Stimulated activated CD8-positive, alpha-beta memory T cell treated with anti-CD3 and anti-CD28 coated beads, Interleukin-15, amount 100 ng/mL, for 1 hour (primary cell): ENCODE results near the gene GPHB5.
"Not testable (repeated sequence)": the region's sequence is repeated elsewhere in the genome, so short reads cannot be mapped to it uniquely, and the experiment has no call there.

ENCODE experiments used
- DNase-seq: peaks from one replicate; pipeline ENCODE4 v3.0.0-alpha.2; 2020; ENCODE audit warnings: low read depth

The GPHB5 gene, protein sequence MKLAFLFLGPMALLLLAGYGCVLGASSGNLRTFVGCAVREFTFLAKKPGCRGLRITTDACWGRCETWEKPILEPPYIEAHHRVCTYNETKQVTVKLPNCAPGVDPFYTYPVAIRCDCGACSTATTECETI

DNA sequence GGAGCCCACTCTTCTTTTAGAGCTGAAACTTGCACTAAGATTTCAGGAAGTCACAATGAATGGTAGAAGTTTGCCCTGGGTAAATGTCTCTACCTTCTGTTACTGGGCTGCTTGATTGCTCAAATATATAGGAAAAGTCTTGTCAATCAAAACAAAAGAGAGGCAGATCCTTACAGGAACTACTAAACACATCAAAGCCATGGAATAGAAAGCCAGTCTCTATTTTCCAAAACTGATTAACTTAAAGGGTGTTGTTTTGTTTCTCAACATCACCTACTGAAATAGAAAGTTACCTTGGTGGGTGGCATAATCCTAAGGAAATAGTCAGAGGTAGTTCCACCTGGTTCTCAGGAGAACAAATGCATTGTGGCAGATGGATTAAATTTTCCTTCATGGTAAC, at the start of gene GPHB5:
Gene GPHB5 (minus strand): TSS at position 101 of the 400 bp plus-strand sequence. CDS start 1,086 bp downstream, outside the sequence.
- no peak for DNase-seq

GRCh38 chr14:63367742-63368364, 49.1 kb upstream of the GPHB5 start:
- no peak for DNase-seq

GRCh38 chr14:63362389-63362819, 43.7 kb upstream of the GPHB5 start:
- no peak for DNase-seq

DNA sequence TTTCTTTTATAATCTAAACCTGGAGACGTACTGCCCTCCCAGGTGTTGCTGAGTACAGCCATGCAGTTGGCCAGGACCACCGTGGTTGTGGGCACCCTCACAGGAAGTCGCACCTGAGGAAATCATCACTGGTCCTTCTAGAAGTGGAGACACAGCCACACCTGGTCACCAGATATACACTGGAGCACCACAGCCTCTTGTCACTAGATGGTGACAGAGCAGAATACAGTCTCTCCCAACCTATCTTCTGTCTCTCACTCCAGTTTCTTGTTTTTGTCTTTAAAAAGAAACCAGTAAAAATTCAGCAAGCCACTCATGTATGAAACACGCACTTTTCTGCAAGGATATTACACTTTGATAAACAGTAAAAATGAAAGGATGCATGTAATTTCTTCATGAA, 43.1 kb upstream of the GPHB5 start:
- no peak for DNase-seq

- DNase-seq = no peak
Measured at GRCh38 chr14:63357841-63358240, 39.1 kb upstream of the GPHB5 start.

- no peak for DNase-seq
Measured at GRCh38 chr14:63345826-63346225, 27.1 kb upstream of the GPHB5 start.

DNA sequence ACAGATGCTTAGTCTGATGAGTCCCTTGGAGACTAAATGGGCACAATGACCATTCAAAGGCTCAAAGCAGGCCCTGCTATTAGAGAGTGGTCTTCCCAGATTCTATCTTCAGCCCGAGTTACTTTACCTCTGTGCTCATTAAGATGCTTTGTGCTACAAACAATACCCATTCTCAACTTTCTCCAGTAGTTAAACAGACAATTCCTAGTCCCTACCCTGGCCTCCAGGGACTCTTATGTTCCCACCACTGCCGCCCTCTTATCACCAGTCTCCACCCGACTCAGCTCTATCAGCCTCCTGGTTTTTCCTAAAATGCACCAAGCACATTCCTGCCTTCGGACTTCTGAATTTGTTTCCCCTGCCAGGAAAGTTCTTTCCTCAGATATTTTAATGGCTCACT, 25.6 kb upstream of the GPHB5 start:
- DNase-seq = no peak

GRCh38 chr14:63343878-63344277, 25.1 kb upstream of the GPHB5 start:
- no peak for DNase-seq

DNA sequence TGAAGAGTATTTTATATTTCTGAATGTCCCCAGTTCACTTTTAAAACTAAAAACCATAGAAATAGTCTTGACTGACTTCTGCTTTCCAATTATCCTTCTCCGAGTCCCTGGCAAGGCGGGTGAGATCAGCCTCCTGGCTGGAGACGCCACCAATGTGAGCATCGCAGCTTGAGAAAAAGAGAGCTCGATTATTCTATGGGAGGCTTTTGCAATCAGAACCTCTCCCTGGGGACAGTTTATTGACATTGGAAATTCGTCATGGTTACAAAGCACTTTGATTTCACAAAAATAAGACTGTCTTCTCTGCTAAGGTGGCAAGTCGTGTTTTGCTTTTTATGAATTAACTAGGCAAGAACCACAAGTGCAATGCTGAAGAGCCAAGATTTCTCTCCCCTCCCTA, 23.6 kb upstream of the GPHB5 start:
- DNase-seq = no peak

DNA sequence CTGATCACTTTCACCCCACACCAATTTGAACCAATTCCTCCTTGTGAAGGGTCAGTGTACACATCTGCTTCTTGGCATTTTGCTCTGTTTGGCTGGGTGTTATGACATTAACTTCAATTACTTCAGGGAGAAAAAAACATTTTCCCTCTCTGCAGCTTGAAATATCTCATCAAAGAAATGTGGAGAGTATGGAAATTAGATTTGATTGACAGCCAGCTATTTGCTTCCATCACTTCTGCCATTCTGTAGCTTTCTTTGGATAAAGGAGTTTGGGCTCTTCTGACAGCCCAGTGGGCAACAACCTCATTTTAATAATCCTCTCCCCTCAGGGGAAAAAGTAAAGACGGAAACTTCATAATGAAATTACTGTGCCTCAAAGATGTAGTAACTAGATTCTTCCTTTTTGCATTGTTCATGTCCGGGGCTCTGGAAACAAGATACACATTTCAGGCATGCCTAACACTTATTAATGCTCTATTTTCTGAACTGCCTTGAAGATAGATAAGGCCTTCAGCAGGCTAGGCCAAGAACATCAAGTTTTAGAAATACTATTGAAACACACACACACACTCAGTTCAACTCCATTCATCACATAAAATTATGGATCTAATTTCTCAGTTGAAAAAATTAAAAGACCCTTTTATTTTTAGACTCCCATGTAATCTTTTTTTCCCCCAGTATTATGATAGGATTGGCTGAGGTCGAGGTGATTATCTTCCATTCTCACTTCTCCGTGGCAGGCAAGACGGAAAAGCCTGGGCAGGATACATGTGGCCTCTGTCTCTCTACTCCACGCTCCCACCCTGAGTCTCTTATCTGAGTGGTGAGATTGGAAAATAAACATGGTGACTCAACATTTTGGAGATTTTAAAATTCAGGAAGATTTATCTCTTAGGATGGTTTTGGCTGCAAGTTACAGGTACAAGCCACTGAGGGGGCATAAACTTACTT, 10.3 kb upstream of the GPHB5 start:
- no peak for DNase-seq

GRCh38 chr14:63326840-63327239, 8.1 kb upstream of the GPHB5 start:
- no peak for DNase-seq

DNA sequence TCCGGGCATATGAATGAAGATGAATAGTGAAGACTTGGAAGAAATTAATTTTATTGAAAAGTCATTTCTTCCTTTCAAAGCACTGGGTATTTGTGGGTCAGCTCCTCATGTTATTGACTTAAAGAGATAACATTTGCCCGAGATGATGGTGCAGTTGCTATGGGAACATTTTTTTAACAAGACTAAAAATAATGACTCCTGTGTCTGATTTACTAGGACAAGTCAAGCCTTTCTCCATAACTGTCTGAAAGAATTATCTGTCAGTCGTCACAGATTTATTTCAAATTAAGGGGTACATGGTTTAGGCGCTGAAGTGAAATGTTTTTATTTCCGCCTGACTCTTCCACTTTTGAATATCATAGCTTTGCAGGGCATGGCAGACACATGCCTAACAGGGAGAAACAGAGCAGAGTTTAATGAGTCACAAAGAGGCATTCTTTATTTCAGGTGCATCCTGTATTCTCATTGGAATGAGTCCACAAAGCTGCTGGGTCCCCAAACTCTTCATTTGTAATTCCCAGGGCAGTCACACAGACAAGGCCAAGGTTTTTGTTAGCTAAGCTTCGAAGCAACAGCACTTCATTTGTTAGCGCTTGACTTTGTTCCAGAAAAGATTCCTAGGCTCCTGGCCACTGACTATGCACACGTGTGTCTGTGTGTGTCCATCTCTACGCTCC, 4.3 kb upstream of the GPHB5 start:
- no peak for DNase-seq

- DNase-seq = no peak
Measured at GRCh38 chr14:63322472-63322871, 3.7 kb upstream of the GPHB5 start.

DNA sequence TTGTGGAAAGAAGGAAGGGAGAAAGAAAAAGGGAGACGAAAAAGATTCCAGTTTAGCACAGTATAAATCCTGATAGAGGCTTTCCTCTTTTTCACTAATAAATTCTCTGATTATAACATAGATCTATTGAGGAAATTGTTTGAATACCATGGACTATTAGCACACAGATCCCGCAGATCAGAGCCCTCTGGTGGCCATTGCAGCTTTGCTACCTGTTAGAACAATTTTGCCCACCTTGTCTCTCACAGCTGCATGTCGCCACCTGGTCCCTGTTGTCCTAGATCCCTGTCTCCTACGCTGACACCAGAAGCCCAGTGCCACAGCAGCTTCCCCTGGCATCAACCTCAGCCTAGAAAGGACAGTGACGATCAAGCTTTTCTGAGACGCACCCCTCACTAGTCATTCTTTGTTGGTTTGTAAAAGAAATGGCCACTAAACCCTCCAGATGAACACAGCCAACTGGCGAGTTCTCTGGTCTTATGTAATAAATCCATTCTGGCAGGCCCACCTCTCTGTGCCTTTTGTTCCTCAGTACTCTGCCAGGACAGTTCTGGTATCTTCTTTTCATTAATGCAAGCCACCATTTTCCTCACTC, 9.9 kb downstream of the GPHB5 start:
- no peak for DNase-seq

DNA sequence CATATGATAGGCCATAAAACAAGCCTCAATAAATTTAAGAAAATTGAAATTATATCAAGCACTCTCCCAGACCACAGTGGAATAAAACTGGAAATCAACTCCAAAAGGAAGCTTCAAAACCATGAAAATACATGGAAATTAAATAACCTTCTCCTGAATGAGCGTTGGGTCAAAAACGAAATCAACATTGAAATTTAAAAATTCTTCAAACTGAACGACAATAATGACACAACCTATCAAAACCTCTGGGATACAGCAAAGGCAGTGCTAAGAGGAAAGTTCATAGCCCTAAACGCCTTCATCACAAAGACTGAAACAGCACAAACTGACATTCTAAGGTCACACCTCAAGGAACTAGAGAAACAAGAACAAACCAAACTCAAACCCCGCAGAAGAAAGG, 14.3 kb downstream of the GPHB5 start:
- not testable (repeated sequence) for DNase-seq

GRCh38 chr14:63301891-63302534, 16.7 kb downstream of the GPHB5 start:
- DNase-seq = no peak

DNA sequence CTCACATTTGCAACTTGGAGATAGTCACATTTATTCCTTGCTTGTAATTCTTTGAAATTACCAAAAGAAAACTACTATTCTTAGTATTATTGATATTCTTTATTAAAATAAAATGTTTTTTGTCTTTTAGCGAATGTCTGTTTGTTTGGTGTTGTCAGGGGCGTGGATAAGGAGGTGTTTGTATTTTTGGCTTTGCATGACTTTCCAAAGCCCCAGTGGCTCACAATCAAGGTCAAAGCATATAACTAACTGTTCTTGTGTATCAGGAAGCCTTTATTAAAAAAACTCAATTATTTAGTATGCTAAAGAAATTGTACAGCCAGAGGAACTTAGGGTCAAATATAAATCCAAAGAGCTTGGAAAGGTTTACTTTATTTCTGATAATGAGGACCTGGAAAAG, 17.9 kb downstream of the GPHB5 start:
- no peak for DNase-seq

DNA sequence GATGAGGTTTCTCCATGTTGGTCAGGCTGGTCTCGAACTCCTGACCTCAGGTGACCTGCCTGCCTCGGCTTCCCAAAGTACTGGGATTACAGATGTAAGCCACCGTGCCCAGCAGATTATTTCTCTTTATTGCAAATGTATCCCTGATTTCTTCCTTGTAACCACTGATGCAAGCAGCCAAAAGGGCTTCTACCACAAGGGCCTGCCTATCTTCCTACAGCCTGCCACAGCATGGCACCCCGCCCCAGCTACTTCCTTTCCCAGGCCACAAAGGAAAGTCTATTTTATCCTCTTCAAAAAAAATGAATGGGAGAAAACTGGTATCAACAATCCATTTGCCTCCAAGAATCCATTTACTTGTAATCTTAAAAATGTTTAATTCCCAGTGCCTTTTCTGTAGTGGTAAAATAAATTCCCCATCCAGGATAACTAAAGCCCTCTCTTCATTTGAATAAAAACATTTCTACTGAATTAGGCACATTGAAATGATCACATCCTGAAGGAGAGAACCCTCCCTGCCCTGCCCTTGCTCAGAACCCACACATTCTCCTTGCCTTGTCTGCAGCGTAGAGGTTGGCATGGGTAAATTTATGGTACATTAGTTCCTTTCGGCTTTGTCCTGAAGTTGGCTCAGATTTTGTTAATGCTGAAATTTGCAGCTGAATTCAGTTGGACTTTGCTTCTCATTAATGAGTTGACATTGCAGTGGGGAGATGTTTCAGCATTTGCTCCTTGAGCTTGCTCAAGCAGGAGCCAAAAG, 19.2 kb downstream of the GPHB5 start:
- no peak for DNase-seq

DNA sequence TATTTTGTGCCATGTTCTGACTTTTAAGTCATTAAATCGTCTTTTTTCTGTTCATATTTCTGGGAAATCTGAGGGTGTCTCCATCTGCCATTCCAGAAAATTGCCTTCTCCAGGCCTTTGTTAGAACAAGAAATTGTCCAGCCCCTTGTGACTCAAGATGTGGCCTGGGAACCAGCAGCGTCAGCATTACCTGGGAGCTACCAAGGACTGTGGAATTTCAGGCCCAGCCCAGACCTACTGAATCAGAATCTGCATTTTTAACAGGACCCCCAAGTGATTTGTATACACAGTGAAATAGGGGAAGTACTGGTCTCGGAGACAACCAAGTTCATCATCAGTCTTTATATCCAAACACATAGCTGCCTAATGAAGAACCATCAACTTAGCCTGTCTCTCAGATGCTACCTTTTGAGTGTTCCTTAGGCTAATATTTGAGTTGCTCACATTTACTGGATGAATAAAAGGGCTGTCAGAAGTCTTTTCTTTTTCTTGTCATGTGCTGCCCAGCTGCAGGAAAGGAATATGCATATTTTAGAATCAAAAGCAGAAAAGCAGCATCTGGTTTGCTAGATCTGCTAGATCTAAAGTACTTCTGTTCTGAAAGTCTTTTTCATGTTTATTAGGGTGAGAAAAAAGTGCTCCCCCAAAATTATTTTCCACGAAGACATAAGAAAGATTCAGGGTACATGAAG, 21.2 kb downstream of the GPHB5 start:
- no peak for DNase-seq

GRCh38 chr14:63296060-63296563, 22.6 kb downstream of the GPHB5 start:
- DNase-seq = no peak
